Kidney epithelial cell (primary cell): ENCODE data around the gene RASEF. TPM values are rescaled to one million over a fixed set of nuclear protein-coding genes. Genes with fewer than 3 reads are reported as not detected.

Experiments used
- DNase-seq: peaks from one replicate; pipeline ENCODE4 v3.0.0-alpha.2; 2010; ENCODE audit warnings: low read depth
- H3K27me3 ChIP-seq: 2 replicates; pipeline ENCODE4 v1.6.0; 2011; ENCODE audit warnings: low read length; ENCODE audit not compliant: control insufficient read depth, insufficient read depth
- H3K36me3 ChIP-seq: 2 replicates; pipeline ENCODE4 v1.5.1; 2011; ENCODE audit warnings: low read length; ENCODE audit not compliant: control insufficient read depth, insufficient read depth
- H3K4me3 ChIP-seq: 2 replicates; pipeline ENCODE4 v1.5.1; 2011; ENCODE audit warnings: low read depth, mild to moderate bottlenecking, control low read depth, low read length
- total RNA-seq: library from RNA; depleted of rRNA; stranded (reverse); fragments of >200 nt; gene quantifications from 2 replicates; pipeline ENCODE4 v1.2.3, GENCODE V29; 2015
- TF ChIP-seq, protein P1 (sequence below): IDR thresholded peaks from 2 replicates; pipeline ENCODE4 v1.5.1; 2011; ENCODE audit warnings: mild to moderate bottlenecking, moderate library complexity, low read length, control low read depth, inconsistent platforms; ENCODE audit not compliant: insufficient read depth, poor library complexity, severe bottlenecking

The RASEF gene
- total RNA-seq, 1 donor from 2014 or later, result 10.2 TPM

DNA sequence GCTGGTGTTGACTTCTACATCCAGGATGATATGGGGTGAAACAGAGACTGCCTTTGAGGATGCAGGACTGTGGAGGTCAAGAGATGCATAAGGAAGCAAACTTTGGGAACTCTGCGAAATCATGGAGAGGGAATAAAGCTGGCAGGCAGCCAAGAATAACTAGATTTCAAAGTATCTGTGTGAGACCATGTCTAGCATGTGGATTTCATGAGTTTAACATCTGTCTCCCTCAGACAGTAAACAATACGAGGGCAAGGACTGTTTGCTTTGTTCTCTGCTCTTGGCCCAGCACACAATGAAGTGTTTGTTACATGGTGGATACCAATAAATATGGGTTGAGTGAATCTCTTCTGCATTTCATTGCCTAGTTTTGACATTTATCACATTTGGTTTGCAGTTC lies 71.3 kb downstream of the RASEF start:
- DNase-seq, result no peak
- Histone ChIP-seq H3K36me3 (no peaks in the 10 kb centered on the region), H3K27me3 (no peaks in the 10 kb centered on the region), H3K4me3 (no peak overlapping the region)
- TF ChIP-seq, protein P1, sequence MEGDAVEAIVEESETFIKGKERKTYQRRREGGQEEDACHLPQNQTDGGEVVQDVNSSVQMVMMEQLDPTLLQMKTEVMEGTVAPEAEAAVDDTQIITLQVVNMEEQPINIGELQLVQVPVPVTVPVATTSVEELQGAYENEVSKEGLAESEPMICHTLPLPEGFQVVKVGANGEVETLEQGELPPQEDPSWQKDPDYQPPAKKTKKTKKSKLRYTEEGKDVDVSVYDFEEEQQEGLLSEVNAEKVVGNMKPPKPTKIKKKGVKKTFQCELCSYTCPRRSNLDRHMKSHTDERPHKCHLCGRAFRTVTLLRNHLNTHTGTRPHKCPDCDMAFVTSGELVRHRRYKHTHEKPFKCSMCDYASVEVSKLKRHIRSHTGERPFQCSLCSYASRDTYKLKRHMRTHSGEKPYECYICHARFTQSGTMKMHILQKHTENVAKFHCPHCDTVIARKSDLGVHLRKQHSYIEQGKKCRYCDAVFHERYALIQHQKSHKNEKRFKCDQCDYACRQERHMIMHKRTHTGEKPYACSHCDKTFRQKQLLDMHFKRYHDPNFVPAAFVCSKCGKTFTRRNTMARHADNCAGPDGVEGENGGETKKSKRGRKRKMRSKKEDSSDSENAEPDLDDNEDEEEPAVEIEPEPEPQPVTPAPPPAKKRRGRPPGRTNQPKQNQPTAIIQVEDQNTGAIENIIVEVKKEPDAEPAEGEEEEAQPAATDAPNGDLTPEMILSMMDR, result no peak

DNA sequence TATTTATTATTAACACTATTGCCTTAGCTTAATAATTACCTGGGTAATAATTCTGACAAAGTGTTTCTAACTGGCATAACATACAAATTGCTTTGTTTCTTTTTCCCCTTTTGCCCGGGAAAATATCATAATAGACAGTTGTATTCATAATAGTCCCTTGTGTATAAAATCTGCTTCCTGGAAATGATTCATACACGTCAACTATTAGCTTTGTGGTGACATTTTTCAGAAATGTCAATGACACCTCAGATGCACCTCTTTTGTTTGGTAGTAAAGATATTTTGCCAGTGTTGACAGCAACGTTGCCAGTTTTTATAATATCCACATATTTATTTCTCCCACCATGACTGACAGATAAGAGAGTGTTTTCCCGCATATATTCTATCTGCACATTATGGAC lies 73.0 kb downstream of the RASEF start:
- no peak for DNase-seq
- TF ChIP-seq, protein P1, result no peak
- H3K36me3 ChIP-seq, result no peaks in the 10 kb centered on the region
- no peak overlapping the region for H3K4me3 ChIP-seq
- H3K27me3 ChIP-seq, result no peaks in the 10 kb centered on the region

DNA sequence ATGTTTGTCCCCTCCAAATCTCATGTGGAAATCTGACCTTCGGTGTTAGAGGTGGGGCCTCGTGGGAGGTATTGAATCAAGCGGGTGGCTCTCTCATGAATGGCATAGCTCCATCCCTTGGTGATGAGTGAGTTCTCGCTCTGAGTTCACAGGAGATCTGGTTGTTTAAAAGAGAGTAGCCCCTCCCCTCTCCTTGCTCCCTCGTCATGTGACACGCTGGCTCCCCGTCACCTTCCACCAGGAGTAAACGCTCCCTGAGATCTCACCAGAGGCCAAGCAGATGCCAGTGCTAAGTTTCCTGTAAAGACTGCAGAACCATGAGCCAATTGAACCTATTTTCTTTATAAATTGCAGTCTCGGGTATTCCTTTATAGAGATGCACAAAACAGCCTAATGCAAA lies 74.5 kb downstream of the RASEF start:
- no peaks in the 10 kb centered on the region for H3K36me3 ChIP-seq
- DNase-seq, result no peak
- no peaks in the 10 kb centered on the region for H3K27me3 ChIP-seq
- TF ChIP-seq, protein P1, result no peak
- H3K4me3 ChIP-seq, result no peak overlapping the region

DNA sequence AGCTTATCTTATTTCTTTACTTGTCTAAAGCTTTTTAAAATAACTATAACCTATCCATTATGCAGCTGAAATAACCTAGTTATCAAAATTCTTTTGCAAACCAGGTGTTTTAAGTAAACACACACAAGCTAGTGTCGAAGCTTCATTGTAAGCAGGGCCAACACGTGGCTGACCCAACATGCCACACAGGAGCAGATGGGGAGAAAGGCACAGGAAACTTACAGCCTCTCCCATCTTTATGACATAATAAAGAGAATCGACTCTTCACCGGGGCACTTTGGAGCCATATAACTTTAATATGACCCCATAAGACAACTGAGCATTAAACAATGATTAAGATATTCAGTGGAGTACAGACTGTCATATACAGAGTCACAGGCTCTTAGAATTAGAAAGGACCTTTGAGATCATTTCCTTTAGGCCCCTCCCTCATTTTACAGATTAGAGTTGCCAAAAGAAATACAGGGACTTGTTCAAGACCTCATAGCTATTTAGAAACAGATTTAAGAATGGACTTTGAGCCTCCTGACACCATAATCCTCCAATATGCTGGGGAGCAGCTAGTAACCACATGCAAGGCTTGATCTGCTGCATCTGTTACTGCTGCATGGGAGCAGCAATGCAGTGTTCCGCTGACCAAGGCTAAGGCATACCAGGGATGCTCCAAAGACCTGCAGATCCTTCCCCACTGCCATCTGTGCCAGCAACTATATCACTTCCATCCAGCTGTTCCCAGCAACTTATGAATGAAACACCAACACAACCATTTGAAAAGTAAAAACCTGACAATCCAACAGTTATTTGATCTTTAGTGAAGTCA lies 75.4 kb downstream of the RASEF start:
- Histone ChIP-seq H3K27me3 (no peaks in the 10 kb centered on the region), H3K36me3 (no peaks in the 10 kb centered on the region), H3K4me3 (no peak overlapping the region)
- TF ChIP-seq, protein P1, result no peak
- DNase-seq, result no peak

DNA sequence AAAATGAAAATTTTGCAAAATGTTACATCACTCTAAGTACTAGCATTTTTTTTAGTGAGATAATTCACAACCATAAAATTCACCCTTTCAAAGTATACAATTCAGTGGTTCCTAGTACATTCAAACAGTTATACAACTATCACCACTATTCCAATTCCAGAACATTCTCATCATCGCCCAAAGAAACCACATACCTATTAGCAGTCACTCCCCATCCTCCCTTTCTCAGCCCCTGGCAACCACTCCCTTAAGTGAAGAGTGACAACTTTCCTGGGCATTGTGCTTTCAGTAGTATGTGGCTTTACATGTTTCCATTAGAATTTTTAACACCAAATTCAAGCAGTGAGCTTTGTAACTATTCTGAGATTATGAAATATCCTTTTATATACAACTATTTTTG lies 81.4 kb downstream of the RASEF start:
- TF ChIP-seq, protein P1, result no peak
- Histone ChIP-seq H3K27me3 (no peaks in the 10 kb centered on the region), H3K4me3 (no peak overlapping the region), H3K36me3 (no peaks in the 10 kb centered on the region)
- no peak for DNase-seq

DNA sequence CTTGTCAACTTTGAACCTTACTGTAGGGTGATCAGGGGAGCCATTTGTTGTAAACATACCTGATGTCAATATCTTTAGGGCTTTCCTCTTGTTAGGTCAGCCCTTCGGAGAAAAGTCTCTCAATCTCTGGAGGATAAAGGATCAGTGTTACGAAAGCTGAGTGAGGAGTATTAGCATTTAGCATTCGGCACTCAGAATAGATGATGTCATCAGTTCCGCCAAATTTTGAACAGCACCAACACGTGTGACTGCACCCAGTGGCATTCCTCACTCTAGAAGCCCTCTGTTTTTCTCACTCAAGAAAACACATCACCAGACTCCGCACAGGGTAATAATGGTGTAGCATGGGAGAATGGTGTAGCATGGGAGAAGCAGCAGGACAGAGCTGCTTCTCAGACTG lies 87.8 kb downstream of the RASEF start:
- Histone ChIP-seq H3K27me3 (no peaks in the 10 kb centered on the region), H3K4me3 (no peak overlapping the region), H3K36me3 (no peaks in the 10 kb centered on the region)
- TF ChIP-seq, protein P1, result no peak
- no peak for DNase-seq
